ENCODE results near the gene SUSD5.

DNA sequence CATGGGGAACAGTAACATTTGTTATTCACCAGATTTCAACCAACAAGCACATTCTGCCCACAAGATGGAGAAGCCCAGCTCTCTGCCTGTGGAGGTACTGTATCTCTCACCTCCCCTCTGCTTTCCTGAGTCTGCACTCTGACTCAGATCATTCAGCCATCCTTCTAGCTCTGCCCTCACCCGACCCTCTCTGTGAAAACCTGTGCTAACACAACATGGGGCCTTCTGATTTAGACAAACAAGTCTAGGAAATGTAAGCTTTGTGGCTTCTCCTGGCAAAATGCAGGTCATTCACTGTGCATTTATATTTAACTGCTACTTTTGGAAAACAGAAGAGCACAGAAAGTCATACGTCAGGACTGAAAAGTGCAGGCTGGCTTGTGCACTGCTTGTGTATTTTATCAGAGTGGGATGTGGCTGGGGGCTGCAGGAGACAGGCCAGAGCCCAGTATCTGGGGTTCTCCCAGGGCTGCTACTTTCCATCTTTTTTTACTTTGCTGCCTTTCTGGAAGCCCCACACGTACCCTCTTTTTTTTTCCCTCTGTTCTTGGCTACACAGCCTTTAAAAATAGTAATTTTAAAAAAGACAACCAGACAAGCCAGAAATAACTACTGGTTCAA, 50.8 kb downstream of the SUSD5 start:
- TF ChIP-seq POLR2A (IDR thresholded peaks at IDR 0.05): no peak
- TF ChIP-seq, protein P1, sequence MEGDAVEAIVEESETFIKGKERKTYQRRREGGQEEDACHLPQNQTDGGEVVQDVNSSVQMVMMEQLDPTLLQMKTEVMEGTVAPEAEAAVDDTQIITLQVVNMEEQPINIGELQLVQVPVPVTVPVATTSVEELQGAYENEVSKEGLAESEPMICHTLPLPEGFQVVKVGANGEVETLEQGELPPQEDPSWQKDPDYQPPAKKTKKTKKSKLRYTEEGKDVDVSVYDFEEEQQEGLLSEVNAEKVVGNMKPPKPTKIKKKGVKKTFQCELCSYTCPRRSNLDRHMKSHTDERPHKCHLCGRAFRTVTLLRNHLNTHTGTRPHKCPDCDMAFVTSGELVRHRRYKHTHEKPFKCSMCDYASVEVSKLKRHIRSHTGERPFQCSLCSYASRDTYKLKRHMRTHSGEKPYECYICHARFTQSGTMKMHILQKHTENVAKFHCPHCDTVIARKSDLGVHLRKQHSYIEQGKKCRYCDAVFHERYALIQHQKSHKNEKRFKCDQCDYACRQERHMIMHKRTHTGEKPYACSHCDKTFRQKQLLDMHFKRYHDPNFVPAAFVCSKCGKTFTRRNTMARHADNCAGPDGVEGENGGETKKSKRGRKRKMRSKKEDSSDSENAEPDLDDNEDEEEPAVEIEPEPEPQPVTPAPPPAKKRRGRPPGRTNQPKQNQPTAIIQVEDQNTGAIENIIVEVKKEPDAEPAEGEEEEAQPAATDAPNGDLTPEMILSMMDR (IDR thresholded peaks at IDR 0.05): no peak

All from adrenal gland (tissue), 5 donors.